Activated B cell treated with CpG ODN at 0.5 μM for 24 hours (primary cell): ENCODE data around the gene NRP2. TPM values are rescaled to one million over a fixed set of nuclear protein-coding genes. Genes with fewer than 3 reads are reported as not detected.

Experiments used
- ATAC-seq: fragments of 200-7000 bp; cut with Tn5 transposase; one replicate; pipeline ENCODE4 v1.10.0; 2021; ENCODE audit warnings: low read depth, mild to moderate bottlenecking, moderate library complexity
- CTCF ChIA-PET: fragments of 350-600 bp; sonication (Branson Sonifier 250); formaldehyde crosslinking; loops from one replicate; lab custom pipeline; 2021; ENCODE audit warnings: antibody characterized with exemption; lab: Charles Lee
- POLR2A ChIA-PET: fragments of 350-600 bp; sonication (Branson Sonifier 250); formaldehyde crosslinking; loops from one replicate; lab custom pipeline; 2021; ENCODE audit warnings: antibody characterized with exemption; lab: Charles Lee
- DNase-seq: peaks from one replicate; pipeline ENCODE4 v3.0.0; 2022
- H3K27ac Mint-ChIP-seq: one replicate; pipeline ENCODE4 v1.8.0; 2020; ENCODE audit warnings: mixed read lengths
- H3K27me3 Mint-ChIP-seq: one replicate; pipeline ENCODE4 v1.8.0; 2021; ENCODE audit warnings: mixed read lengths
- H3K36me3 Mint-ChIP-seq: one replicate; pipeline ENCODE4 v1.8.0; 2021; ENCODE audit warnings: low read depth, mixed read lengths
- H3K4me1 Mint-ChIP-seq: one replicate; pipeline ENCODE4 v1.8.0; 2021; ENCODE audit warnings: mixed read lengths
- H3K4me3 Mint-ChIP-seq: one replicate; pipeline ENCODE4 v1.8.0; 2020; ENCODE audit warnings: mild to moderate bottlenecking, mixed read lengths
- H3K9me3 Mint-ChIP-seq: one replicate; pipeline ENCODE4 v1.8.0; 2020; ENCODE audit warnings: mixed read lengths
- CTCF ChIP-seq: fragments of 200-600 bp; IDR thresholded peaks from one replicate; pipeline ENCODE4 v1.8.0; 2022; ENCODE audit warnings: antibody characterized with exemption, mild to moderate bottlenecking
- intact Hi-C: fragments of 100-400 bp; cut with micrococcal nuclease; formaldehyde crosslinking; loops from one replicate; pipeline ENCODE4 v1.15.1; 2024
- total RNA-seq: library from RNA; stranded (reverse); gene quantifications from 2 replicates; pipeline ENCODE4 v1.2.3, GENCODE V29; 2022

The NRP2 gene
- total RNA-seq, 1 donor from 2014 or later: 10.2 TPM

GRCh38 chr2:205734436-205735037, 52.2 kb downstream of the NRP2 start:
- CTCF ChIA-PET: no interaction called here
- peaks cover 4% of the 10 kb centered on the region for H3K36me3 Mint-ChIP-seq
- H3K4me1 Mint-ChIP-seq: peaks cover 2% of the 10 kb centered on the region
- intact Hi-C loops: no loop called here
- no peak for TF ChIP-seq CTCF
- no peaks in the 10 kb centered on the region for H3K9me3 Mint-ChIP-seq
- DNase-seq (no peak), ATAC-seq (no peak)
- POLR2A ChIA-PET: no interaction called here
- no peak overlapping the region for H3K27ac Mint-ChIP-seq
- H3K4me3 Mint-ChIP-seq: no peak overlapping the region
- H3K27me3 Mint-ChIP-seq: no peaks in the 10 kb centered on the region

- DNase-seq (no peak), ATAC-seq (no peak)
- no peaks in the 10 kb centered on the region for H3K4me1 Mint-ChIP-seq
- POLR2A ChIA-PET: no interaction called here
- H3K4me3 Mint-ChIP-seq: no peak overlapping the region
- peaks cover 2% of the 10 kb centered on the region for H3K36me3 Mint-ChIP-seq
- no peak overlapping the region for H3K27ac Mint-ChIP-seq
- TF ChIP-seq CTCF: no peak
- intact Hi-C loops: no loop called here
- CTCF ChIA-PET: no interaction called here
- H3K9me3 Mint-ChIP-seq: no peaks in the 10 kb centered on the region
- H3K27me3 Mint-ChIP-seq: peaks cover 3% of the 10 kb centered on the region
Measured at GRCh38 chr2:205738117-205738968, 56.0 kb downstream of the NRP2 start.

- Mint-ChIP-seq H3K9me3 (no peaks in the 10 kb centered on the region), H3K36me3 (peaks cover 2% of the 10 kb centered on the region), H3K27ac (no peak overlapping the region), H3K27me3 (peaks cover 3% of the 10 kb centered on the region), H3K4me3 (no peak overlapping the region), H3K4me1 (no peaks in the 10 kb centered on the region)
- TF ChIP-seq CTCF: no peak
- POLR2A ChIA-PET: no interaction called here
- ATAC-seq (no peak), DNase-seq (no peak)
- CTCF ChIA-PET: no interaction called here
- intact Hi-C loops: no loop called here
Measured at GRCh38 chr2:205739620-205740019, 57.3 kb downstream of the NRP2 start.

- Mint-ChIP-seq H3K9me3 (no peaks in the 10 kb centered on the region), H3K36me3 (peaks cover 2% of the 10 kb centered on the region), H3K4me3 (no peak overlapping the region), H3K27me3 (peaks cover 3% of the 10 kb centered on the region), H3K27ac (no peak overlapping the region), H3K4me1 (no peaks in the 10 kb centered on the region)
- ATAC-seq: no peak
- intact Hi-C loops: no loop called here
- ChIA-PET CTCF (no interaction called here), POLR2A (no interaction called here)
- TF ChIP-seq CTCF: no peak
- DNase-seq: no peak
Measured at GRCh38 chr2:205740381-205740780, 58.1 kb downstream of the NRP2 start.

- H3K27me3 Mint-ChIP-seq: peaks cover 3% of the 10 kb centered on the region
- DNase-seq (no peak), ATAC-seq (no peak)
- intact Hi-C loops: no loop called here
- ChIA-PET POLR2A (no interaction called here), CTCF (no interaction called here)
- no peak overlapping the region for H3K27ac Mint-ChIP-seq
- TF ChIP-seq CTCF: no peak
- H3K9me3 Mint-ChIP-seq: no peaks in the 10 kb centered on the region
- no peaks in the 10 kb centered on the region for H3K4me1 Mint-ChIP-seq
- no peak overlapping the region for H3K4me3 Mint-ChIP-seq
- H3K36me3 Mint-ChIP-seq: peaks cover 4% of the 10 kb centered on the region
Measured at GRCh38 chr2:205741256-205741978, 59.1 kb downstream of the NRP2 start.
